ENCODE measurements around the gene KDM2B.

- no peak for TF ChIP-seq CTCF (IDR thresholded peaks at IDR 0.05; ENCODE audit: extremely low read depth in 1 of 2, insufficient read depth in 1 of 2, low read depth in 1 of 2, low read length in 2 of 2)
- no peak for TF ChIP-seq POLR2A (IDR thresholded peaks at IDR 0.05; ENCODE audit: low read depth, low read length)
- no peak for TF ChIP-seq EZH2 (IDR thresholded peaks at IDR 0.05; ENCODE audit: borderline replicate concordance, low read depth, low read length, severe bottlenecking)
These were observed 62.2 kb downstream of the KDM2B start for GRCh38 chr12:121518656-121519055.
